ENCODE data around the gene KRT20. TPM values are rescaled to one million over a fixed set of nuclear protein-coding genes. Genes with fewer than 3 reads are reported as not detected.

Gene KRT20
- total RNA-seq, 1 experiment from 2014 or later: 1.5 TPM

GRCh38 chr17:40848583-40849235 is 36.3 kb downstream of the KRT20 start:
- intact Hi-C loops (cut with micrococcal nuclease): no loop called here
- H3K27ac ChIP-seq (ENCODE audit: low read depth, low read length): no peak overlapping the region
- CTCF ChIA-PET: no interaction called here
- POLR2A ChIA-PET: no interaction called here
- H3K4me2 ChIP-seq (ENCODE audit: low read length): no peak overlapping the region
- no peak overlapping the region for H3K9ac ChIP-seq (ENCODE audit: low read length)
- H3K36me3 ChIP-seq (ENCODE audit: control insufficient read depth in 1 of 2, insufficient read depth in 2 of 2, low read length in 2 of 2): no peaks in the 10 kb centered on the region
- no peaks in the 10 kb centered on the region for H3K9me3 ChIP-seq (ENCODE audit: control insufficient read depth in 1 of 2, insufficient read depth in 1 of 2, low read depth in 1 of 2, low read length in 2 of 2)
- no peaks in the 10 kb centered on the region for H3K9me2 ChIP-seq (ENCODE audit: insufficient read depth)
- no TSS peak for BruUV-seq (replicated peaks)
- ATAC-seq (no peak), DNase-seq (ENCODE audit: low read depth, low spot score) (no peak)
- TF ChIP-seq SRF (IDR thresholded peaks at IDR 0.05; ENCODE audit: low read depth) (no peak), ELF1 (IDR thresholded peaks at IDR 0.05; ENCODE audit: borderline replicate concordance, low read depth) (no peak), EGR1 (IDR thresholded peaks at IDR 0.05; ENCODE audit: low read depth) (no peak), POLR2A (IDR thresholded peaks at IDR 0.05; ENCODE audit: borderline replicate concordance, extremely low read depth, insufficient read depth, insufficient read length) (no peak), ZFX (IDR thresholded peaks at IDR 0.05) (no peak), ZNF274 (IDR thresholded peaks at IDR 0.05; ENCODE audit: low read depth, low read length) (no peak), RAD21 (IDR thresholded peaks at IDR 0.05; ENCODE audit: low read depth) (no peak), JUND (IDR thresholded peaks at IDR 0.05) (no peak), SIN3A (IDR thresholded peaks at IDR 0.05; ENCODE audit: low read depth) (no peak), ZBTB33 (IDR thresholded peaks at IDR 0.05; ENCODE audit: extremely low read depth, insufficient replicate concordance, low read length) (no peak), TCF7L2 (IDR thresholded peaks at IDR 0.05; ENCODE audit: borderline replicate concordance, extremely low read depth, insufficient read depth, insufficient read length) (no peak), YY1 (IDR thresholded peaks at IDR 0.05; ENCODE audit: extremely low read depth, insufficient replicate concordance, low read depth, low read length) (no peak), POLR2AphosphoS5 (IDR thresholded peaks at IDR 0.05; ENCODE audit: low read depth, low read length) (no peak), FOSL1 (IDR thresholded peaks at IDR 0.05; ENCODE audit: low read depth) (no peak), SP1 (IDR thresholded peaks at IDR 0.05; ENCODE audit: low read depth) (no peak), EZH2 (IDR thresholded peaks at IDR 0.05) (no peak)
- TF ChIP-seq, protein P1, sequence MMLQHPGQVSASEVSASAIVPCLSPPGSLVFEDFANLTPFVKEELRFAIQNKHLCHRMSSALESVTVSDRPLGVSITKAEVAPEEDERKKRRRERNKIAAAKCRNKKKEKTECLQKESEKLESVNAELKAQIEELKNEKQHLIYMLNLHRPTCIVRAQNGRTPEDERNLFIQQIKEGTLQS (IDR thresholded peaks at IDR 0.05): no peak
- TF ChIP-seq, protein P2, sequence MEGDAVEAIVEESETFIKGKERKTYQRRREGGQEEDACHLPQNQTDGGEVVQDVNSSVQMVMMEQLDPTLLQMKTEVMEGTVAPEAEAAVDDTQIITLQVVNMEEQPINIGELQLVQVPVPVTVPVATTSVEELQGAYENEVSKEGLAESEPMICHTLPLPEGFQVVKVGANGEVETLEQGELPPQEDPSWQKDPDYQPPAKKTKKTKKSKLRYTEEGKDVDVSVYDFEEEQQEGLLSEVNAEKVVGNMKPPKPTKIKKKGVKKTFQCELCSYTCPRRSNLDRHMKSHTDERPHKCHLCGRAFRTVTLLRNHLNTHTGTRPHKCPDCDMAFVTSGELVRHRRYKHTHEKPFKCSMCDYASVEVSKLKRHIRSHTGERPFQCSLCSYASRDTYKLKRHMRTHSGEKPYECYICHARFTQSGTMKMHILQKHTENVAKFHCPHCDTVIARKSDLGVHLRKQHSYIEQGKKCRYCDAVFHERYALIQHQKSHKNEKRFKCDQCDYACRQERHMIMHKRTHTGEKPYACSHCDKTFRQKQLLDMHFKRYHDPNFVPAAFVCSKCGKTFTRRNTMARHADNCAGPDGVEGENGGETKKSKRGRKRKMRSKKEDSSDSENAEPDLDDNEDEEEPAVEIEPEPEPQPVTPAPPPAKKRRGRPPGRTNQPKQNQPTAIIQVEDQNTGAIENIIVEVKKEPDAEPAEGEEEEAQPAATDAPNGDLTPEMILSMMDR (IDR thresholded peaks at IDR 0.05 in 2 of 3, conservative IDR thresholded peaks at IDR 0.05 in 1 of 3; ENCODE audit: borderline replicate concordance in 1 of 3, insufficient read depth in 1 of 3, low read depth in 2 of 3, low read length in 2 of 3): no peak
- TF ChIP-seq, protein P3, sequence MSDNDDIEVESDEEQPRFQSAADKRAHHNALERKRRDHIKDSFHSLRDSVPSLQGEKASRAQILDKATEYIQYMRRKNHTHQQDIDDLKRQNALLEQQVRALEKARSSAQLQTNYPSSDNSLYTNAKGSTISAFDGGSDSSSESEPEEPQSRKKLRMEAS (IDR thresholded peaks at IDR 0.05): no peak
- H3K4me1 ChIP-seq (ENCODE audit: control insufficient read depth in 1 of 2, insufficient read depth in 2 of 2, low read length in 2 of 2): peaks cover 0 to 20% of the 10 kb centered on the region in 2 experiments; a peak in 2 of 4 replicates
- RAD21 ChIA-PET (ENCODE audit: low non-redundant PET in 1 of 2, low total read pairs in 2 of 2, uncharacterized antibody in 2 of 2, unreplicated experiment in 2 of 2): no interaction called here
- H3K4me3 ChIP-seq (replicated peaks in 1 of 2; ENCODE audit: low read depth in 1 of 2, low read length in 2 of 2): no peak overlapping the region
- H3K79me2 ChIP-seq (ENCODE audit: insufficient read depth, low read length): no peaks in the 10 kb centered on the region
- H3K27me3 ChIP-seq (ENCODE audit: insufficient read depth, low read length): no peaks in the 10 kb centered on the region
- no peaks in the 10 kb centered on the region for H4K20me1 ChIP-seq (ENCODE audit: insufficient read depth)
- no peak overlapping the region for H2AFZ ChIP-seq (ENCODE audit: low read depth, low read length, poor library complexity, severe bottlenecking)

Data from HCT116 (cell line).